ENCODE data around the gene NHP2.

GRCh38 chr5:178150977-178151734 lies 2.5 kb downstream of the NHP2 start:
- TF ChIP-seq CTCF (IDR thresholded peaks at IDR 0.05), result no peak
- no peak for TF ChIP-seq POLR2A (IDR thresholded peaks at IDR 0.05)

Data from suprapubic skin (tissue), 3 donors.